Gastroesophageal sphincter (tissue), 4 donors: ENCODE measurements around the gene ISLR. TPM values are rescaled to one million over a fixed set of nuclear protein-coding genes. Genes with fewer than 3 reads are reported as not detected.

ENCODE experiments used
- ATAC-seq: fragments of 150-250 bp; one replicate; pipeline ENCODE4 v1.9.1; 2016; ENCODE audit warnings: mild to moderate bottlenecking, moderate library complexity
- H3K27ac ChIP-seq, 4 donors: fragments of 200-600 bp; sonication (generic) in 3 of 4; 1 replicate in 3 of 4; 2 replicates in 1 of 4; pipeline ENCODE4 v1.5.1; 2016 to 2019
- H3K27me3 ChIP-seq: fragments of 200-600 bp; sonication (generic); one replicate; pipeline ENCODE4 v1.5.1; 2019
- H3K36me3 ChIP-seq, 2 donors: fragments of 200-600 bp; sonication (generic); one replicate each; pipeline ENCODE4 v1.5.1; 2019; ENCODE audit warnings: control low read depth in 1 of 2
- H3K4me1 ChIP-seq, 3 donors: fragments of 200-600 bp; sonication (generic); 1 replicate in 2 of 3; 2 replicates in 1 of 3; pipeline ENCODE4 v1.5.1; 2016 to 2019; ENCODE audit warnings: control low read depth in 2 of 3
- H3K4me3 ChIP-seq, 2 donors: fragments of 200-600 bp; sonication (generic); one replicate each; pipeline ENCODE4 v1.5.1; 2019; ENCODE audit warnings: mild to moderate bottlenecking in 1 of 2, moderate library complexity in 1 of 2
- H3K9me3 ChIP-seq, 3 donors: fragments of 200-600 bp; sonication (generic); one replicate each; pipeline ENCODE4 v1.5.1; 2017 to 2019; ENCODE audit warnings: control low read depth in 2 of 3
- CTCF ChIP-seq, 4 experiments: fragments of 200-600 bp in 2 of 4; fragments of 450-650 bp in 2 of 4; sonication (generic) in 1 of 4; IDR thresholded peaks; one replicate each; pipeline ENCODE4 v1.5.1; 2017 to 2019; ENCODE audit warnings: antibody characterized with exemption in 4 of 4, mild to moderate bottlenecking in 2 of 4, moderate library complexity in 2 of 4
- EP300 ChIP-seq: sonication (generic); formaldehyde crosslinking; IDR thresholded peaks from one replicate; pipeline ENCODE4 v1.6.1; 2017; ENCODE audit warnings: antibody characterized with exemption, mild to moderate bottlenecking
- POLR2A ChIP-seq, 2 donors: fragments of 450-650 bp; IDR thresholded peaks; one replicate each; pipeline ENCODE4 v1.6.1; 2017; ENCODE audit warnings: antibody characterized with exemption in 2 of 2, mild to moderate bottlenecking in 2 of 2, moderate library complexity in 1 of 2
- POLR2AphosphoS5 ChIP-seq: sonication (generic); formaldehyde crosslinking; IDR thresholded peaks from one replicate; pipeline ENCODE4 v1.6.1; 2017; ENCODE audit warnings: antibody characterized with exemption
- WGBS, 2 donors: methylation state at CpG; one replicate each; pipeline ENCODE4 v1.1.5; 2018; ENCODE audit warnings: low coverage in 1 of 2; 5-methylcytosine and 5-hydroxymethylcytosine counted together
- total RNA-seq, 4 donors: library from RNA; depleted of rRNA; stranded (reverse); fragments of >200 nt; gene quantifications; one replicate each; pipeline ENCODE4 v1.1.0, GENCODE V29; 2016

ISLR gene
- total RNA-seq, 4 donors from 2014 or later: 52.6 to 152 (median 89.5) TPM

GRCh38 chr15:74176262-74177214, 3.0 kb downstream of the ISLR start:
- WGBS, 2 donors: 70% methylated on average over 2 of the region's 10 CpGs; no CpG with 5 or more reads in 1 of the 2 donors
- H3K36me3 ChIP-seq: peaks cover 0 to 12% of the 10 kb centered on the region in 2 donors
- H3K27ac ChIP-seq: peak overlapping the region in 3 of 4 donors; percentile 31 to 84 (median 49)
- no peaks in the 10 kb centered on the region for H3K27me3 ChIP-seq
- peaks cover 0 to 95% (median 63%) of the 10 kb centered on the region in 3 donors for H3K4me1 ChIP-seq
- TF ChIP-seq EP300: no peak
- TF ChIP-seq POLR2AphosphoS5: no peak
- no peak for TF ChIP-seq POLR2A (IDR thresholded peaks at IDR 0.05)
- TF ChIP-seq CTCF (IDR thresholded peaks at IDR 0.05): no peak
- no peak for ATAC-seq
- no peaks in the 10 kb centered on the region for H3K9me3 ChIP-seq
- H3K4me3 ChIP-seq: peak overlapping the region in 1 of 2 donors; percentile 51

GRCh38 chr15:74178326-74179100, 5.0 kb downstream of the ISLR start:
- peaks cover 0 to 75% (median 51%) of the 10 kb centered on the region in 3 donors for H3K4me1 ChIP-seq
- peak overlapping the region in 3 of 4 donors; percentile 61 to 70 (median 63) for H3K27ac ChIP-seq
- H3K36me3 ChIP-seq: peaks cover 0 to 12% of the 10 kb centered on the region in 2 donors
- no peak for TF ChIP-seq EP300
- no peak for TF ChIP-seq POLR2A (IDR thresholded peaks at IDR 0.05)
- no peak for TF ChIP-seq POLR2AphosphoS5
- no peak for TF ChIP-seq CTCF (IDR thresholded peaks at IDR 0.05)
- WGBS, 2 donors: 80 to 94% methylated on average over 4 to 5 of the region's 7 CpGs
- no peak for ATAC-seq
- H3K9me3 ChIP-seq: no peaks in the 10 kb centered on the region
- H3K4me3 ChIP-seq: no peak overlapping the region
- H3K27me3 ChIP-seq: no peaks in the 10 kb centered on the region

- peaks cover 0 to 68% (median 48%) of the 10 kb centered on the region in 3 donors for H3K4me1 ChIP-seq
- ATAC-seq: peak; percentile 91
- TF ChIP-seq POLR2AphosphoS5: peak; percentile 51
- no peak for TF ChIP-seq EP300
- H3K27me3 ChIP-seq: no peaks in the 10 kb centered on the region
- no peaks in the 10 kb centered on the region for H3K9me3 ChIP-seq
- 38 to 80% methylated on average over 1 to 7 of the region's 13 CpGs for WGBS, 2 donors
- peaks cover 0 to 12% of the 10 kb centered on the region in 2 donors for H3K36me3 ChIP-seq
- no peak overlapping the region for H3K4me3 ChIP-seq
- peak overlapping the region in 3 of 4 donors; percentile 61 to 70 (median 63) for H3K27ac ChIP-seq
Measured at GRCh38 chr15:74179101-74179841, 5.8 kb downstream of the ISLR start.

GRCh38 chr15:74179983-74180880, 6.7 kb downstream of the ISLR start:
- WGBS, 2 donors: 51% methylated on average over 5 of the region's 17 CpGs; no CpG with 5 or more reads in 1 of the 2 donors
- Histone ChIP-seq H3K4me1 (peaks cover 0 to 58% (median 43%) of the 10 kb centered on the region in 3 donors), H3K27me3 (no peaks in the 10 kb centered on the region), H3K27ac (peak overlapping the region in 3 of 4 donors; percentile 56 to 63 (median 61)), H3K9me3 (no peaks in the 10 kb centered on the region), H3K4me3 (no peak overlapping the region), H3K36me3 (peaks cover 0 to 10% of the 10 kb centered on the region in 2 donors)
- peak; percentile 52 for ATAC-seq
- TF ChIP-seq EP300: no peak
